GM12874 (cell line): ENCODE data around the gene NRP1.

Experiments
- TF ChIP-seq, protein P1 (sequence below): IDR thresholded peaks from 2 replicates; pipeline ENCODE4 v1.5.1; 2011; ENCODE audit warnings: low read depth, mild to moderate bottlenecking, control low read depth, low read length, moderate library complexity; ENCODE audit not compliant: insufficient read depth

NRP1 gene

DNA sequence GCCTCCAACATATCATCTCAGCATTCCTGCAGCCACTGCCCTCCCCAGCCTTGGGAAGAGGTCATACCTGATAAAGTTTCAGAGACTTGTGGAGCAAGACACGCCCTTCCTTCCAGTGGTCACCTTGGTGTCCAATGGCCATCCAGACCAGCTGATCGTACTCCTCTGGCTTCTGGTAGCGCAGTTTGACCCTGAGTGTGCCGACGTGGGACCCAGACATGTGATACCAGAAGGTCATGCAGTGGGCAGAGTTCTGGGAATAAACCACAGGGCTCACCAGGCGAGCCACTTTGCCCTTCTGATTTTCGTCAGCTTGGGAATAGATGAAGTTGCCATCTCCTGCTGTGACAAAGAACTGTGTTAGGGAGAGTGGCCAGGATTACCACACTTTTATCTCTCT lies 148.3 kb downstream of the NRP1 start:
- TF ChIP-seq, protein P1, sequence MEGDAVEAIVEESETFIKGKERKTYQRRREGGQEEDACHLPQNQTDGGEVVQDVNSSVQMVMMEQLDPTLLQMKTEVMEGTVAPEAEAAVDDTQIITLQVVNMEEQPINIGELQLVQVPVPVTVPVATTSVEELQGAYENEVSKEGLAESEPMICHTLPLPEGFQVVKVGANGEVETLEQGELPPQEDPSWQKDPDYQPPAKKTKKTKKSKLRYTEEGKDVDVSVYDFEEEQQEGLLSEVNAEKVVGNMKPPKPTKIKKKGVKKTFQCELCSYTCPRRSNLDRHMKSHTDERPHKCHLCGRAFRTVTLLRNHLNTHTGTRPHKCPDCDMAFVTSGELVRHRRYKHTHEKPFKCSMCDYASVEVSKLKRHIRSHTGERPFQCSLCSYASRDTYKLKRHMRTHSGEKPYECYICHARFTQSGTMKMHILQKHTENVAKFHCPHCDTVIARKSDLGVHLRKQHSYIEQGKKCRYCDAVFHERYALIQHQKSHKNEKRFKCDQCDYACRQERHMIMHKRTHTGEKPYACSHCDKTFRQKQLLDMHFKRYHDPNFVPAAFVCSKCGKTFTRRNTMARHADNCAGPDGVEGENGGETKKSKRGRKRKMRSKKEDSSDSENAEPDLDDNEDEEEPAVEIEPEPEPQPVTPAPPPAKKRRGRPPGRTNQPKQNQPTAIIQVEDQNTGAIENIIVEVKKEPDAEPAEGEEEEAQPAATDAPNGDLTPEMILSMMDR, result no peak

DNA sequence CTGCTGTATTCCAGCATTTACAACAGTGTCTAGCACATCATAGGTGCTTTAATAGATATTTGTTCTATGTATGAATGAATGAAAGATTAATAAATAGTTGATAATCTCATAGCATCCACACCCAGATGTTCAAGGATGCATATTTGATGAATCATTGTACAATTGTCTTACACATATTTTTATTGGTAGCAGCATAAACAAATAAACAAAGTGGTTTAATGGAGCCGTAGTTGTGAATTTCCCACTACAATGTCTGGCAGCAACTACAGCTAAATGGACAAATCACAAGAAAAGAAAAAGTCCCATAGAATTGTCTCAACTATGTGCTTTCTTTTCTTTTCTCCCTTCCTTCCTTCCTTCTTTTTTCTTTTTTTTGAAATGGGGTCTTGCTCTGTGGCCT lies 150.8 kb downstream of the NRP1 start:
- TF ChIP-seq, protein P1, result no peak

DNA sequence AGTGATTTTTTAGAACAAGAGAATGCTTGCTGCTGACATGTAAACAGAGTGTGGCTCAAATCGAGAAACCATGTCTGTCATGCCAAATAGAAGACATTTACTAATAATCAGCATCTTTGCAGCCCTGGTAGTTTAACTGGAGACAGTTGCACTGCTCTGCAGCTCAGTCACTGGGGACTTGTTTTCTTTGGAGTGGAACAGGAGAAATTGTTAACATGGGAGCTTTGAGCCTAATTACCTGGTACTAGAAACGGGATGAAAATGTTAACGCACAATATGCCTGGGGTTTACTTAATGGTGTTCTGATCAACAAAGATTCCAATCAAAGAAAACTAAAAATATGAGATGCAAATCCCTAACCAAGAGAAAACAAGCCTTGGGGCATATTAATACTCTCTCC lies 153.5 kb downstream of the NRP1 start:
- TF ChIP-seq, protein P1, result no peak

DNA sequence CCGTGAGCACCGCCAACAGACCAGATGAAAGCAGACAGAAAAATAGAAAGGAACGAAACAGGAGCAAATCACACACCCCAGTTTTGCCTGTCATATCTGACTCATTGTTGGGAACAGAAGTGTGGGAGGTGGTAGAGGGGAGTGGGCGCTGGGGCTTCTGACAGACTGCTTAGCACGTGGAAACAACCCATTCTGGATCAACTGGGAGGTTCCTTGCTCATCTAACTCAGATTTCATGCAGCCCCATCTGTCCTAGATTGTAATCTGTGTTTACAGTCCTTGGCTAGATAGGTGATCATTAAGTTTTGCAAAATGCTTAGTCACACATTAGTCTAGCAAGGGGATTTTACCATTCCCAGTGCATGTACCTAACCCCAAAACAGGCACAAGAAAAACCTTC lies 154.1 kb downstream of the NRP1 start:
- TF ChIP-seq, protein P1, result no peak

DNA sequence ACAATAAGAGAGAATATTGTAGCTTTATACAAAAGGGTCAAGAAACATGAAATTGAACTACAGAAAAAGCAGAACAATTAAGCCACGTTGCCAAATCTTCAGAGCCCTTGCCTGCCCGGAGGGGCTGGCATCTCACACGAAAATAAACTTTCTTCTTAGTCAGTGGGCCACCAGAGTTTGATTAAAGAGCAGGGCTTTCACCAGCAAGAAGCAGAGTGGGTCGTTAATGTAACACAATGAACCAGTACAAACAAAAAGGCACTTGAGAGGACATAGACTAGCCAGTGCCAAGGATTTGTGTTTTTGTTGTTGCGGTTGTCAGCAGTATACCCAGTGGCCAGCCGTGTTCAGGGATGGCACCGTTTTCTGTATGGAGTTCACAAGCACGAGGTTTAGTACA lies 155.4 kb downstream of the NRP1 start:
- TF ChIP-seq, protein P1, result no peak

DNA sequence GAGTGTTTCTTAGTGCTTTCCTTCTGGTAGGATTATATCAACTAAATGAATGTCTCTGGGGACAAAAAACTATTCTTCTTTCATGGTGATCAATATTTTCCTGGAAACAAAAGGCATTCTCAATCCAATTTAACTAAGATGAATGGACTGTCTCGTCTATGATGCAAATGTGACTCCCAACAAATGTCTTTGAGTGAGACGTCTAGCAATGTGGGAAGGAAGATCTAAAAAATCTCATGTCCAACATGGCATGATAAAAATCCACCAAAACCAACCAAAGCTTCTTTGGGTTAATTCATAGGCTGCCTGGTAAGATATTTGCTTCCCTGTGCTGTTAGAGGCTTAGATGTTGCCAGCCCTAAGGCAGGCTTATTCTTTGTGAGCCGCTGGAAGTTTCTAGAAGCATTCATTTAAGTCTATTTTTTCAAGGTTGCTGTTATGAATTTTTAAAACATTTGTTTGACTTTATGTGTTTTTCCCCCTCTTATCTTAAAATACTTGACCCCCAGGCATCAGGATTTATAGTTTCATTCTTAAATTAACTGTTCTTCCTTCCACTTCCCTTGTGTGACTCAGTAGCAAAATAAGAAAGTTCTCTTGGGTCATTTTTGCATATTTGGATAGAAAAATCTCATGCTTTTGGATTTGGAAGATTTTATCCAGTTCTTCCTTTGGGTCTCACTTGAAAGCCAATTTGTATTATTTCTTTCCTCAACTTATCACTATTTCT lies 156.3 kb downstream of the NRP1 start:
- TF ChIP-seq, protein P1, result no peak

DNA sequence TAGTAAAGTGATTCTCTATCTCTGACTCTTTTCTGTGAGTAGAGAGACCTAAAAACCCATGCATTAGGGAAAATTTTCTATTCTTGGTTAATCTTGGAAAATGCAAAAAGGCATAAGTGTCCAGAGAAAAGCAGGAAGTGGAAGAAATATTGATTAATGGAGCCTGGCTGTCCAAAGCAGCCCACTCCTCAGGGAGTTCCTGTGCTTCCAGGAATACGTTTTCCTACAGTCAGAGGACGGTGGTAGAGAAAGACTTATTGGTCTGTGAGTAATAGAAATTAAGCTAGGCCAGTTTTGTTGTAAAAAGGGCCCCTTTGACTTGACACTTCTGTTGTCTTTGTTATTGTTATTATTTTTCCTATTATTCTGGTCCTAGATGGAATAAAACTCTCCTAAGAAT lies 157.8 kb downstream of the NRP1 start:
- TF ChIP-seq, protein P1, result no peak
